K562 (cell line): ENCODE measurements around the gene NPAS3. TPM values are rescaled to one million over a fixed set of nuclear protein-coding genes. Genes with fewer than 3 reads are reported as not detected.

Experiments used
- ATF1 ChIP-seq, 2 experiments: fragments of 450-650 bp in 1 of 2; IDR thresholded peaks; 2 replicates each; pipeline ENCODE4 v1.6.1; 2016; ENCODE audit warnings: missing compliant biosample characterization in 1 of 2, missing genetic modification characterization in 1 of 2
- MITF ChIP-seq: IDR thresholded peaks from 2 replicates; pipeline ENCODE4 v1.6.1; 2014; ENCODE audit warnings: antibody characterized with exemption
- NFE2L1 ChIP-seq: fragments of 450-650 bp; IDR thresholded peaks from 2 replicates; pipeline ENCODE4 v1.6.1; 2016; ENCODE audit warnings: missing genetic modification characterization, low read depth, mild to moderate bottlenecking, missing compliant biosample characterization, moderate library complexity, borderline replicate concordance
- RAD51 ChIP-seq: fragments of 450-650 bp; IDR thresholded peaks from 2 replicates; pipeline ENCODE4 v1.7.1; 2016; ENCODE audit warnings: low read depth, mild to moderate bottlenecking, borderline replicate concordance
- RB1 ChIP-seq: fragments of 450-650 bp; IDR thresholded peaks from 2 replicates; pipeline ENCODE4 v1.6.1; 2017; ENCODE audit warnings: low read depth, mild to moderate bottlenecking
- RCOR1 ChIP-seq, 2 experiments: IDR thresholded peaks; 2 replicates each; pipeline ENCODE4 v1.6.1; 2012; ENCODE audit warnings: low read depth in 2 of 2, low read length in 2 of 2, borderline replicate concordance in 1 of 2, improper control_type of control experiment in 1 of 2
- TBP ChIP-seq: optimal IDR thresholded peaks from 2 replicates; pipeline ENCODE3; 2011; ENCODE audit warnings: low read depth, low read length, improper control_type of control experiment
- TCF7 ChIP-seq: sonication (generic); IDR thresholded peaks from 2 replicates; pipeline ENCODE4 v1.6.1; 2016; ENCODE audit warnings: antibody characterized with exemption, borderline replicate concordance
- ZNF253 ChIP-seq: fragments of 250-450 bp; sonication (Bioruptor Pico); conservative IDR thresholded peaks from 2 replicates; pipeline ENCODE4 v1.6.1; 2021; ENCODE audit warnings: mild to moderate bottlenecking
- ZNF384 ChIP-seq: IDR thresholded peaks from 2 replicates; pipeline ENCODE4 v1.6.1; 2012; ENCODE audit warnings: low read depth, low read length, improper control_type of control experiment
- polyA plus RNA-seq, 8 experiments: library from polyadenylated mRNA; depleted of rRNA in 4 of 8; stranded (reverse) in 5 of 8; unstranded in 3 of 8; fragments of >200 nt; fragmentation: Nextera tagmentation in 2 of 8; fragmentation: Illumina TruSeq in 1 of 8; extraction: Ambion mirVana in 2 of 8; extraction: Trizol in 1 of 8; gene quantifications; 2 replicates each; pipeline versions ENCODE4 v1.2.1 to v1.2.3, GENCODE V29; 2011 to 2014; ENCODE audit warnings: inconsistent platforms in 1 of 8, missing spikeins in 1 of 8
- total RNA-seq, 7 experiments: library from RNA; depleted of rRNA in 6 of 7; stranded (reverse); fragments of >200 nt in 6 of 7; fragmentation: Illumina TruSeq in 2 of 7; extraction: Trizol in 2 of 7; gene quantifications; 2 replicates each; pipeline versions ENCODE4 v1.2.1 to v1.2.3, GENCODE V29; 2011 to 2021; ENCODE audit warnings: low replicate concordance in 1 of 7
- TF ChIP-seq, protein P1 (sequence below): IDR thresholded peaks from 2 replicates; pipeline ENCODE4 v1.6.1; 2016; ENCODE audit warnings: missing genetic modification characterization, missing compliant biosample characterization
- TF ChIP-seq, protein P2 (sequence below), 2 experiments: fragments of 450-650 bp; IDR thresholded peaks; 2 replicates each; pipeline ENCODE4 v1.6.1; 2016

Gene NPAS3
- total and polyA plus RNA-seq, 9 of the 15 experiments (the other 6 are each of a cell fraction or from before 2014, with no cell fraction given): 0.04 TPM; not detected in 8

GRCh38 chr14:33393895-33394368 is 455.3 kb downstream of the NPAS3 start (continued):
- TF ChIP-seq, protein P1, sequence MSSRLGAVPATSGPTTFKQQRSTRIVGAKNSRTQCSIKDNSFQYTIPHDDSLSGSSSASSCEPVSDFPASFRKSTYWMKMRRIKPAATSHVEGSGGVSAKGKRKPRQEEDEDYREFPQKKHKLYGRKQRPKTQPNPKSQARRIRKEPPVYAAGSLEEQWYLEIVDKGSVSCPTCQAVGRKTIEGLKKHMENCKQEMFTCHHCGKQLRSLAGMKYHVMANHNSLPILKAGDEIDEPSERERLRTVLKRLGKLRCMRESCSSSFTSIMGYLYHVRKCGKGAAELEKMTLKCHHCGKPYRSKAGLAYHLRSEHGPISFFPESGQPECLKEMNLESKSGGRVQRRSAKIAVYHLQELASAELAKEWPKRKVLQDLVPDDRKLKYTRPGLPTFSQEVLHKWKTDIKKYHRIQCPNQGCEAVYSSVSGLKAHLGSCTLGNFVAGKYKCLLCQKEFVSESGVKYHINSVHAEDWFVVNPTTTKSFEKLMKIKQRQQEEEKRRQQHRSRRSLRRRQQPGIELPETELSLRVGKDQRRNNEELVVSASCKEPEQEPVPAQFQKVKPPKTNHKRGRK: no peak
- TF ChIP-seq, protein P2, sequence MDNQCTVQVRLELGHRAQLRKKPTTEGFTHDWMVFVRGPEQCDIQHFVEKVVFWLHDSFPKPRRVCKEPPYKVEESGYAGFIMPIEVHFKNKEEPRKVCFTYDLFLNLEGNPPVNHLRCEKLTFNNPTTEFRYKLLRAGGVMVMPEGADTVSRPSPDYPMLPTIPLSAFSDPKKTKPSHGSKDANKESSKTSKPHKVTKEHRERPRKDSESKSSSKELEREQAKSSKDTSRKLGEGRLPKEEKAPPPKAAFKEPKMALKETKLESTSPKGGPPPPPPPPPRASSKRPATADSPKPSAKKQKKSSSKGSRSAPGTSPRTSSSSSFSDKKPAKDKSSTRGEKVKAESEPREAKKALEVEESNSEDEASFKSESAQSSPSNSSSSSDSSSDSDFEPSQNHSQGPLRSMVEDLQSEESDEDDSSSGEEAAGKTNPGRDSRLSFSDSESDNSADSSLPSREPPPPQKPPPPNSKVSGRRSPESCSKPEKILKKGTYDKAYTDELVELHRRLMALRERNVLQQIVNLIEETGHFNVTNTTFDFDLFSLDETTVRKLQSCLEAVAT (IDR thresholded peaks at IDR 0.05): no peak
- no peak for TF ChIP-seq TBP
- no peak for TF ChIP-seq NFE2L1 (tag)
- TF ChIP-seq RB1: no peak
- no peak for TF ChIP-seq ATF1 (CRISPR knock-in tag; IDR thresholded peaks at IDR 0.05)
- TF ChIP-seq ATF1 (tag; IDR thresholded peaks at IDR 0.05): no peak
- no peak for TF ChIP-seq RAD51
- no peak for TF ChIP-seq ZNF384
- no peak for TF ChIP-seq RCOR1 (IDR thresholded peaks at IDR 0.05; ENCODE audit: borderline replicate concordance in 1 of 2, low read depth in 2 of 2, low read length in 2 of 2)
- no peak for TF ChIP-seq TCF7
- no peak for TF ChIP-seq MITF
- no peak for TF ChIP-seq ZNF253 (CRISPR knock-in tag)
